Measurements from ENCODE around the gene TPRA1. TPM values are rescaled to one million over a fixed set of nuclear protein-coding genes. Genes with fewer than 3 reads are reported as not detected.

Gene TPRA1
- 10 to 100 TPM; 19.4 to 20.4 TPM for total RNA-seq
- long read RNA-seq, transcript TPRA1-202 (11 exons, 1,933 nt), result major isoform, 17 of 28 reads
- long read RNA-seq, partial matches to known transcripts, result 4 of 28 reads
- long read RNA-seq, other reads (novel, unspliced or antisense), result 6 of 28 reads

DNA sequence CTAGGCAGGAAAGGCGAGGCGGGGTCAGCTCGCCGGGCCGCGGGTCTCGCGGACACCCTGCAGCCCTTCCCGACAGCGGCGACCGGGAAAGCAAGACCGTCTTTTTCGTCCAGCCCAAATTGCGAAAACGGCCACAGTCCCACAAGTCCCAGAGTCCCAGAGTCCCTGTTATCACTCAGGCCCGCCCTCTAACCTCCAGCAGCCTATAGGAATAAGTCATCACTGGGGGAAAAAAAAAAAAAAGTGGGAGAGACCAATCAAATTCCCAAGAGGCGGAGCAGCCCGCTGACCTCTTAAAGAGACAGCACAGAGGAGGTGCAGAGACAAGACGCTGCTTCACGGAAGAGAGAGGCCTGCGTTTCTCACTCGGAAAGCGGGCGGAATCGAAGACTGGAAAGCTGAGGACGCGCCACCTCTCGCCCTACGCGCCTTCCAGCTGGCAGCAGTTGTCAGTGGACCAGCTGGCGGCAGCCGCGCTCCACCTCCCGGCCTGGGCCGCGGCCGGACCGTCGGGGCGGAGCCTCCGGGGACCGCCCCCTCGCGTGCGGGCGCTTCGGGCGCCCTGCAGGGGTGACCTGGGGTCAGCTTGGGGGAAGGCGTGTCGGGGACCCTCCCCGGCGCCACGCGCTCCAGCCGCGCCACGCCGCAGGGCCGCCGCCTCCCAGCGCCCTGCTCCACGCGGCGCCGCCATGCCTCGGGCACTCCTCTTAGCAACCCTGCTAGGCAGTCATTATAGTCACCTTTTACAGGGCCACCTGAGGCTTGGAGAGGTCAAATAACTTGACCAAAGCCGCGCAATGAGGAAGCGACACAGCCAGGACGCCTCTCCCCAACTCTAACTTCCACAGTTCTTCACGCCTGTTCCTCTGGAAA lies at the start of gene TPRA1:
TSS of gene TPRA1 (minus strand) at position 141 of the 873 bp plus-strand sequence. CDS start 10,587 bp downstream, outside the sequence.
- DNase-seq (peak; percentile 94), ATAC-seq (peak; percentile 92 to 93)
- intact Hi-C loops (cut with DNase I), result no loop called here

DNA sequence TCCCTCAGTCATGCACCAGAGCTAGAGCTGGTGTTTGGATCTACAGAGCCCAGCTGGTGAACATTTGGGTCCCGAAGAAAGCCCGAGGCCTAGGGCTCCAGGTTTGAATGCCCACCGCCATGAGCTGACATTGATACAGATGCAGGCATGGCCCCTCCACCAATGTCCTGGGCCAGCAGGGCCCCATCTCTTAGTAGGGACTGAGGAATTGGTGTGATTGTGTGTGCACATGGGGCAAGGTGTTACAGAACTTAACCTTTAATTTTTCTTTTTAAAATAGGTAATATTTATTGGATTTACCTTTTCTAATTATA lies 49.5 kb upstream of the TPRA1 start:
- ATAC-seq, result no peak
- intact Hi-C loops (cut with DNase I), result no loop called here
- DNase-seq, result no peak

DNA sequence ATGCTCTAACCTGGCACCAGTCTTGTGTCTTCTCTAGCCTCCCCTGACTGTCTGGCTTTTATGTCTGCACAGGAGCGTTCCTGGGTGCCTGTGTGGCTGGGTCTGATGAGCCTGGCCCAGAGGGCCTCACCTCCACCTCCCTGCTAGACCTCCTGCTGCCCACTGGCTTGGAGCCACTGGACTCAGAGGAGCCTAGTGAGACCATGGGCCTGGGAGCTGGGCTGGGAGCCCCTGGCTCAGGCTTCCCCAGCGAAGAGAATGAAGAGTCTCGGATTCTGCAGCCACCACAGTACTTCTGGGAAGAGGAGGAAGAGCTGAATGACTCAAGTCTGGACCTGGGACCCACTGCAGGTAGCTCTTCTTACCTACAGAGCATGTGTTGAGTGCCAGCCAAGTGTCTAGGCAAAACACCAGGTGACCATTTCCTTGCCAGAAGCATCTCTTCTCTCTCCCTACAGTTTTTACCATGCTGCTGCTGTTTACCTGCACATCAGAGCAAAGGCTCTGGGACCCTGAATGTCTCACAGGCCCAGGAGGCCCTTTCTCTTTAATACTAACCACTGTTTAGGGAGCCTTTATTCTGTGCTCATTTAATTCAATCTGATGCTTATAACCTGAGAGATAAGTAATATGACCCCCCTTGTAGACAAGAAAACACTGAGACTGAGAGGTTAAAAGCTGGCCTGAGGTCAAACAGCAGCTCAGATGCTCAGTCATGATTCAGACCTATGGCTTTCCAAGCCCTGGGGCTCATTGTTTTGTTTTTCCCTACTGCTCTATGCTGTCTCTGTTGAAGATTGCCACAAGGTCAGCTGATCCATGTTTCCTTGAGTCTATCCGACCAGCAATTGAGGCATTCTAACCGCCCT lies 48.9 kb upstream of the TPRA1 start:
- intact Hi-C loops (cut with DNase I), result no loop called here
- ATAC-seq, result no peak
- DNase-seq, result no peak

DNA sequence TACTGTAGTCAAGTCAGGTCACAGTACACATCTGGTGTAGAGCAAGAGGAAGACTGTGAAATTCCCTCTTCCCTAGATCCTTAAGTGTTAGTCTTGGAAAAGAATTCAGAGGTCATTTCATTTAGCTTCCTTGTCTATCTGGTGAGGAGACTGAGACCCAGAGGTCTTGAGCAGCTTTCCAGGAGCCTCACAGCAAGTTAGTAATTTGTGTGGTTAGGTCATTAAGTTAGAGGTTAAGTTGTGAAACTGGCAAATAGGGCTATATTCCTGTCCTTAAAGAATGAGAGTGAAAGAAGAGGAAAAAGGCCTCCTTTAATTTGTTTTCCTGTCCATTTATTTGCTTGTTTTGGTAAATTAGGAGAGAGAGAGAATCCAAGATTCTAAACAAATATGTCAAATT lies 47.4 kb upstream of the TPRA1 start:
- intact Hi-C loops (cut with DNase I), result no loop called here
- ATAC-seq, result no peak
- DNase-seq, result no peak

DNA sequence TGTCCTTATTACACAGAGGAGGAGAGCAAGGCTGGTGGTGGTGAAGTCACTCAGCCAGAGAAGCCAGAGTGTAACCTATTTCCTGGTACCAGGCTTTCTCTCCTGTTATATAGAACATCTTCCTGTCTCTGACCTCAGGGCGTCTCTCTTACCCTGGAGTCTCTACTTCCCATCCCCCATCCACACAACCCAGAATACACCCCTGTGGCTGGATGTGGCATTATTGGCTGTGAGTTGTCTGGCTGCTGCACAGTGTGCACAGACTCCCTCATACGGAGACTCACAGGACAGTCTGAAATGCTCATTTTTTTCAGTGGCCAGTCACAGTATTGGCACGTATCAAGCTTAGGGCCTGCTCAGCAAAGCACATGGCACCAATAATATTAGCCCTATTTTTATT lies 47.0 kb upstream of the TPRA1 start:
- intact Hi-C loops (cut with DNase I), result no loop called here
- DNase-seq, result no peak
- ATAC-seq, result no peak

DNA sequence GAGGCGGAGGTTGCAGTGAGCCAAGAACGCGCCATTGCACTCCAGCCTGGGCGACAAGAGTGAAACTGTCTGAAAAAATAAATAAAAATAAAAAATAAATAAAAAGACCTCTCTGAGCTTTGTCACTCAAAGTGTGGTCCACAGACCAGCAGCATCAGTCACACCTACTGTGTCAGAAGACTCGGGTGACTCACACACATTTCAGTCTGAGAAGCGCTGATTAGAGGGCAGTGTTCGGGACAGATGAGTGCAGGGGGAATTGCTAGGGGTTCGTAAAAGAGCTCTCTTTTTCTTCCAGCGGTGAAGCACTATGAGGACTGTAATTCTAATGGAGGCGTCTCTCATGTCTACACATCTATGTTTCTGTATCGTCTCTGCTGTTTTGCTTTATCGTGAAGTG lies 44.1 kb upstream of the TPRA1 start:
- ATAC-seq (no peak), DNase-seq (no peak)
- intact Hi-C loops (cut with DNase I), result no loop called here

DNA sequence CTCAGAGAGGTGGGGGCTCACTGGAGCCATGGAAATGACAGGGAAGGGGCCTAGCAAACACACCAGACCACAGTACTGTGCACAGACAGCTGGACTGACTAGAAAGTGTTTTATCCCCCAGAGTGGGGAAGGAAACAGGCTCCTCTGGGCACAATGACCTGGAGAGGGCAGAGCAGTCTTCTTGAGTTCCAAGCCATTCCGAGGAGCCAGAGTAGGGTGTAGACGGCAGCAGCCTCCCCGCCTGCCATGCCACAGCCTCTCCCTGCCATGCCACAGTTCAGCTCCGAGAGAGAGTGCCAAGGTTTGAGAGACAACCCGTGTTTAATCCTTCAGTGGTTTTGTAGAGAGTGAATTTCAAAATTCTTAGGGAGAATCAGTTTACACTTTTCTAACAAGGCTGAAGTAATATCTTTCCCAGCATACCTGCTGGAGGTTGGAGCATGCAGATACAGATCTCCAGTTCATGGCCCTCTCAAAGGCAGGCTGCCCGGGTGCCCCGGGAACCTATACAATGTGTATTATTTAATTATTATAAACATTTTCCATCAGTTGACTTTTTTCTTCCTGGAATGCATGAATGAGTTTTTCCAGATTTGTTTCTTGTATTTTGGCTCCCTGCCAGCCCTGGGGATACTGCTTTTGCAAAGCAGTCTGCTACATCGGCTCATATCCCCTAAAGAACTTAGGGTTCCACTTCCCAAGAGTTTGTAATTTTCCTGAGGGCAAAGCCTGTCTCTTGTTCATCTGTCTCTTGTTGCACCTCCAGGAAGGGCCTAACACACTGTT lies 41.7 kb upstream of the TPRA1 start:
- intact Hi-C loops (cut with DNase I), result no loop called here

DNA sequence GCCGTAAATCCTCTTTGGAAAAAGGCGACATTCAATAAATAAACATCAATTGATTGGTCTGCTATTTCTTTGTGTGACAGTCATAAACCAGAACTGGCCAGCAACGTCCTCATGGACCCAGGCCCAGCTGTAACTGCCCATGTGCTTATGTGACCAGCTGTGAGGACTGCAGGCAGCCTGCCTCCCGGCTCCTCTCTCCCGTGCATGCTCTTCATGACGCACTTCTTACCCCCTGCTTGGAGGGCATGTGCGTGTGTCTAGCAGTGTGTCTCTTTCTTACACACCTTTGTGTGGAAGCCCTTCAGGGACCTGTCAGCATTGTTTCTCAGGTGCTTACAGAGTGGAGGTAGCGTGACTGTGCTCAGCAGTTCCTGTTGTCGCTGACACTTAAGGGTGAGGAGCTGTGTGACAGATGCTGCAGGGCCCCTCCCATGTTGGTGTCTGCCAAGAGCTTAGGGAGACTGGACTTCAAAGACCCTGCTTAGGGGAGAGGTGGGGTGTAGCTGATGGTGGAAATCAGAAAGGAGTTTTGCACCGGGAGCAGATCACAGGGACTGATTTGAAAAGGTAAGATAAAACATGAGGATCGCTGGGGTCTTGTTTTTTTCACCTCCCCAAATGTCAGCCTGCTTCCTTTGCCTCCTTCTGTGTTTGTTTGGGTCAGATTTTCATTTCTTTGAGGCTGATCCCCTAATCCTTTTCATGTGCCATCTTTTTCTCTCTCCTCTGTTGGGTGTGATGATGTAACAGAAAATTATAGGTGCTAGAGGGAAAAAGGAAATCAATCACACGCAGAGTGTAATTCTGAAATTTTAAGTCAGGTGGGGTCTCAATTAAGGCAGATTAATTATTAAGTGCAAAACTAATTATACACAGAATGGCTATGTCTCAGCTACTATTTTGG lies 40.5 kb upstream of the TPRA1 start:
- DNase-seq (no peak), ATAC-seq (no peak)
- intact Hi-C loops (cut with DNase I), result no loop called here

More for the DNA sequence above, 41.7 kb upstream of the TPRA1 start:
- ATAC-seq, result no peak
- no peak for DNase-seq

DNA sequence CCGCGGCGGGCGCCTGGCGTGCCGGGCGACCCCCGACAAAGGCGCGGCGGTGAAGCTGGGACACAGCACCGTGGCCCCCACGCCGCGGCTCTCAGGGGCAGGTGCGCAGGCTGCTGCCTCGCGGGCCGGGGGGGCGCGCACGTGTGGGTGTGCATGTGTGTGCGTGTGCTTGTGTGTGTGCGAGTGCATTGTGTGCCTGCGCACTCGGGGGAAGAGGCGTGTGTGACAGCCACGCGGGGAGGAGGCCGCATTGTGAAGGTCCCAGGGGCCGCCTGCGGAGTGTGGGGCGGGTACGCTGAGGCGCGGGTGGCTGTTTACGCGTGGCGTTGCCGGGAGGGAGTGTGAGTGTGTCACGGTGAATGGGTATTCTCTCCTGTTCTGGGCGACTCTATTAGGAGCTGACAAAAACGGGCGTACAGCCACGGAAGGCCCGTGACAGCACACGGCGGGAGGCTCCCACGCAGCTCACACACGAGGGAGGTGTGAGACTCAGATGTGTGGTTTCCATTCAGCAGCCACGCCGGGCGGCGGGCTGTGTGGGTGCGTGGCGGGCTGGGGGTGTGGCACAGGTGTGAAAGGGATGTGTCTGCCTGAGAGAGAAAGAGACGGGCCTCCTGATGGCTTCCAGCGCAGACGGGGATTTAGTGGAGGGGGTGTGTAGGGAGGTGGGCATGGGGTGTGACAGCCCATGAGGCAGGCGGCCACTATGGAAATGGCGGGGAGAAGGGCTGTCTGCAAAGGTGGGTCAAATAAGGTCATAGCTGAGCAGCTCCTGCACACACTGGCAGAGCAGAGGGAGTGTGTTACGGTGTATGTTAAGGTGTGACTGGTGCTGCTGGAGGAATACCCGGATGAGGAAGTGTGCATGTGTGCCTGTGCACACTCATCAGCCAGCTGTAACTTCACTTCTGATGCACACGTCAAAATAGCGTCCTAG lies 39.2 kb upstream of the TPRA1 start:
- intact Hi-C loops (cut with DNase I), result no loop called here
- DNase-seq, result peak; percentile 32
- ATAC-seq, result peak in 1 of 2 donors; percentile 18

DNA sequence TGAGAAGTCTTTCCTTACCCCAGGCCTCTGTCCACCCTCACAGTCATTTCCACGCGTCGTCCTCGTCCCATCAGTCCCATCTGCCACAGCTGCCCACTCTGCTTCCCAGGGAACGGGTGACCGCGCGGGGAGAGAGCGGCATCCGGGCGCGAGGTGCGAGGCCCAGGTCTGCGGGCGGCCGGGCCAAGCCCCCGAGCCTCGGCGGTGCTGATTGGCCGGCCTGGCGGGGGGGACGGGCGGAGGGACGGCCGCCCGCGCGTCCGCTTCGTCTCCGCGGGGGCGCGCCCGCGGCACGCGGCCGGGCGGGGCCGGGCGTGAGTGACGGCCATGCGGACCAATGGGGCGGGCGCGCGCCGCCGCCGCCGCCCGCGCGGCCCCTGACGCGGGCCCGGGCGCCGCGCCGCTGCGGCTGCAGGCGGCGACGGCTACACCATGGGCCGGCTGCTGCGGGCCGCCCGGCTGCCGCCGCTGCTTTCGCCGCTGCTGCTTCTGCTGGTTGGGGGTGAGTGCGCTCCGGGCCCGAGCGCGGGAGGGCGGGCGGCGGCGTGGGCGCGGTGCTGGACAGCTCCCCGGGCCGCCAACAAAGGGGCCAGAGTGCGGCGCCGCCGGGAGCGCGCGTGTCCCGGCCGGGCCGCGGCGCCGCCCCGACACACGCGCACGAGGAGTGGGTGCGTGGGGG lies 38.4 kb upstream of the TPRA1 start, which contains the start of gene PODXL2:
TSS of gene PODXL2 (plus strand) at position 398 of the 679 bp plus-strand sequence. CDS start at position 433, 35 bp downstream.
- DNase-seq (peak; percentile 67), ATAC-seq (peak; percentile 71 to 87)
- intact Hi-C loops (cut with DNase I), result no loop called here

DNA sequence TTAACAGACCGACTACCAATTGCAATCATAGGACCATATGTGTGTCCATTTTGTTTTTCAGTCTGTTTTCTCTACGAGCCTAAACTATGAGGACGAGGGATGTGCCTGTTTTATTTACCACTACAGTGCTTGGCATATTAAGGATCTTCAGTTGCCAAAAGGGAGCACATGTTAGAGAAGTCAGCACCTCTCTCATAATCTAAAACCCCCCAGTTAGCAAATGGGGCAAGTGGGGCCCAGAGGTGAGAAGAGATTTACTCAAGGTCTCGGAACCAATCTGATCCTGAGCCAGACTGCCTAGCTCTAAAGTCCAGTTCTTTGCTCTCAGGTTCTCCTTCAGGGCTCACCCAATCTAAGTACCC lies 37.9 kb upstream of the TPRA1 start:
- ATAC-seq (no peak), DNase-seq (no peak)
- intact Hi-C loops (cut with DNase I), result no loop called here

DNA sequence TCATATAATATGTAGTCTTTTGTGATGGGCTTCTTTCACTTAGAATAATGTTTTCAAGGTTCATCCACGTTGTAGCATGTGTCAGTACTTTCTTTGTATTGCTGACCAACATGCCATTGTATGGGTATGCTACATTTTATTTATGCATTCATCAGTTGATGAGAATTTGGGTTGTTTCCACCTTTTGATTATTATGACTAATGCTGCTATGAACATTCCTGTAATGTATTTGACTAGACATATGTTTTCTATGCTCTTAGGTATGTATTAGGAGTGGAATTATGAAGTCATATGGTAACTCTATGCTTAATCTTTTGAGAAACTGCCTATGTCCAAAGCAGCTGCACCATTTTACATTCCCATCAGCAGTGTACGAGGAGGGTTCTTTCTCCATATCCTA lies 35.3 kb upstream of the TPRA1 start:
- intact Hi-C loops (cut with DNase I), result no loop called here
- no peak for ATAC-seq
- DNase-seq, result no peak

DNA sequence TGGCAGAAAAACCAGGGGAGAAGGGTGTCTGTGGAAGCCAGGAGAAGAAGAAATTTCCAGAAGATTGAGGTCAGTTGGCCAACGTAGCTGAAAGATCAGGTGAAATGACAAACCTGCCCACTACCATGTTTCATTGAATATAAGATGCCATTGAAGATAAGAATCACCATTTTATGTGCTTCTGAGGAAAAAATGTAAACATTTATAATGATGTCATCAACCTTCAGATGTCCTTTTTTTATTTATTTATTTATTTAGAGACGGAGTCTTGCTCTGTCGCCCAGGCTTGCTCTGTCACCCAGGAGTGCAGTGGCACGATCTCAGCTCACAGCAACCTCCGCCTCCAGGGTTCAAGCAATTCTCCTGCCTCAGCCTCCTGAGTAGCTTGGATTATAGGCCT lies 33.5 kb upstream of the TPRA1 start:
- DNase-seq, result no peak
- intact Hi-C loops (cut with DNase I), result no loop called here
- ATAC-seq, result no peak

DNA sequence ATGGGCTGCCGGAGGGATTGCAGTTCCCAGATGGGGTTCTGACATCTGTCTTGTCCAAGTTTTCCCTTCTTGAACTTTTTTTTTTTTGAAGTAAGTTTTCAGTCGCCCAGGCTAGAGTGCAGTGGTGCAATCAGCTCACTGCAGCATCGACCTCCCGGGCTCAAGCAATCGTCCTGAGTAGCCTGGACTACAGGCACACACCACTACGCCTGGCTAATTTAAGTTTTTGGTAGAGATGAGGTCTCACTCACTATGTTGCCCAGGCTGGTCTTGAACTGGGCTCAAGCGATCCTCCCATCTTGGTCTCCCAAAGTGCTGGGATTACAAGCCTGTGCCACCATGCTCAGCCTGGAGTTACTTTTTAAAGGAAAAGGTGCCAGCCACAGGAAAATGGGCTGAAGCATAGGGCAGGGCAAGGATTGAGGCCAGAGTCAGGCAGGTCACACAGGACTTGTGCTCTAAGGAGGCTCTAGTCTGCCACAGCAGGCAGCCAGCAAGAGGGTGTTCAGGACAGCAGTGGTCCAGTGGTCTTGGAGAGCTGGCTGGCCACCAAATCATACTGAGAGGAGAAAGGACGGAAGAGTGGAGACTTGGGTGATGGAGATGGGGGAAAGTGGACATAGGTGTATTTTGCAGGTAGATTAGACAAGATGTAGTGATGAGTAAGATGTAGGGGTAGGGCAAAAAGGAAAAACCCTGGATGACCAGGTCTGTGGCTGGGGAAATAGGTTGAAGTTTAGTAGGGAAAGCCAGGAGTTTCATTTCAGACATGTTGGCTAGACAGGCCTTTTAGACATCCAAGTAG lies 32.4 kb upstream of the TPRA1 start:
- intact Hi-C loops (cut with DNase I), result no loop called here
- DNase-seq, result no peak
- no peak for ATAC-seq

DNA sequence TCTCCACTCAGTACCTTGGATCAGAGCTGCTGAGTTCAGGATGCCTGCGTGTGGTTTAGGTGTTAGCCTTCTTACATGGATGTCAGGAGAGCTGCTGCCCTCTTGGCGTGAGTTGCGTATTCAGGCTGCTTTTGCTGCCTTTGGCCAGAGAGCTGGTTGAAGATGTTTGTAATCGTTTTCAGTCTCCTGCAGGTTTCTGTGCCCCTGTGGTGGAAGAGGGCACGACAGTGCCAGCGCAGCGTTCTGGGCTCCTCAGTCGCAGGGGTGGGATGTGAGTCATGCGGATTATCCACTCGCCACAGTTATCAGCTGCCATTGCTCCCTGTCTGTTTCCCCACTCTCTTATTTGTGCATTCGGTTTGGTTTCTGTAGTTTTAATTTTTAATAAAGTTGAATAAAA lies 31.5 kb upstream of the TPRA1 start:
- DNase-seq, result no peak
- intact Hi-C loops (cut with DNase I), result no loop called here
- no peak for ATAC-seq

Measured in left cardiac atrium (tissue), 4 donors.